GM18505 (cell line): ENCODE measurements around the gene HOXB7.

Experiments used
- ATAC-seq: cut with Tn5 transposase; IDR thresholded peaks from one replicate; pipeline ENCODE4 v1.9.1; 2021; ENCODE audit not compliant: unreplicated experiment
- POLR2A ChIP-seq: IDR thresholded peaks from 4 replicates; pipeline ENCODE4 v1.6.1; 2011; ENCODE audit warnings: borderline replicate concordance; ENCODE audit not compliant: insufficient read depth, insufficient read length; ENCODE audit errors: extremely low read depth

The HOXB7 gene

GRCh38 chr17:48575673-48576478 is 34.9 kb downstream of the HOXB7 start:
- no peak for TF ChIP-seq POLR2A
- ATAC-seq = no peak

DNA sequence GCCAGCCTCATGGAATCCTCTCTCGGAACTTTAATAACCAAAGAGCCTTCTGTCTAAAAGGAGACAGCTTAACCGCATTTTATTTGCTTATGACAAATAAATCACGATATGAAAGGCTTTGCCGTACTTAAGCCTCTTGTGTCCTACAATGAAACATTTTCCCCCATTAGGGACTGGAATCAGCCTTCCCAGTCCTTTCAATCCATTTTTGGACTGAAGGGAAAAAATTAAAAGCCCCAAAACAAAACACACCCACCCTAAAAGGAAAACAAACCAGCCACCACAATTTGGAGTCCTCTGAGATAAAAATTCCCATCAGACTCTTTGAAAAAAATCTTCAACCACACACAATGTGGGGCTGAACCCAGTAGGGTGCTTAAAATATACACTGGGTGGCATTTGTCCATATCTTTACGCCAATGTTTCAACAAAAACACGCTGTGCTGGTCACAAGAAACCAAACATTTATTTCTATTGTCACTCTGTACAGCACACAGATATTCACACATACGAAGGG is 35.7 kb downstream of the HOXB7 start:
- no peak for TF ChIP-seq POLR2A
- no peak for ATAC-seq

DNA sequence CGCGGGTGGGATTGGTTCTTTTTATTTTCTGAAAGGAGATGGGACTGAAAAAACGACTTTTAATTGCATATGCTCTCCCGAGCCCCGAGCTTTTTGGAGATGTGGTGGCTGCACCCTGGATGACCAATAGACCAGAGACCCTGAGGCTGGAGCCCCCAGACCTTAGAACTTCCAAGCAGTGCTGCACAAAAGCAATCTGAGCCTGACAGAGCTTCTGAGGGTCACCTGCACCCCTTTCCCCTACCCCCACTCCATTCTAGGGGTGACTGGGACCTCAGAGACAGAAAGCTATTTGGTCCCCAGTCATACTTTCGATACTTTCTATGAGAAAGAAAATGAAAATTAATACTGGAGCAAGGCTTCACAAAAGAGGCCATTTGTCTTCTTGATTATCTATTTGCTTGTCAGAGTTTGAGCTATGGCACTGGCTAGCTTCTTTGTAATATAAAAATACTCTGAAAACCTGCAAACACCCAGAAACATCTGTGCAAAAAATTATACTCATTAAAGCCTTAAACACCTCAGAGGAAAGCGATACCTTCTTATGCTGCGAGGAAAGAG is 36.2 kb downstream of the HOXB7 start:
- no peak for ATAC-seq
- no peak for TF ChIP-seq POLR2A

GRCh38 chr17:48571826-48572417 is 38.9 kb downstream of the HOXB7 start:
- ATAC-seq = no peak
- TF ChIP-seq POLR2A = no peak

- ATAC-seq = no peak
- no peak for TF ChIP-seq POLR2A
Measured at GRCh38 chr17:48571024-48571818, 39.6 kb downstream of the HOXB7 start.

DNA sequence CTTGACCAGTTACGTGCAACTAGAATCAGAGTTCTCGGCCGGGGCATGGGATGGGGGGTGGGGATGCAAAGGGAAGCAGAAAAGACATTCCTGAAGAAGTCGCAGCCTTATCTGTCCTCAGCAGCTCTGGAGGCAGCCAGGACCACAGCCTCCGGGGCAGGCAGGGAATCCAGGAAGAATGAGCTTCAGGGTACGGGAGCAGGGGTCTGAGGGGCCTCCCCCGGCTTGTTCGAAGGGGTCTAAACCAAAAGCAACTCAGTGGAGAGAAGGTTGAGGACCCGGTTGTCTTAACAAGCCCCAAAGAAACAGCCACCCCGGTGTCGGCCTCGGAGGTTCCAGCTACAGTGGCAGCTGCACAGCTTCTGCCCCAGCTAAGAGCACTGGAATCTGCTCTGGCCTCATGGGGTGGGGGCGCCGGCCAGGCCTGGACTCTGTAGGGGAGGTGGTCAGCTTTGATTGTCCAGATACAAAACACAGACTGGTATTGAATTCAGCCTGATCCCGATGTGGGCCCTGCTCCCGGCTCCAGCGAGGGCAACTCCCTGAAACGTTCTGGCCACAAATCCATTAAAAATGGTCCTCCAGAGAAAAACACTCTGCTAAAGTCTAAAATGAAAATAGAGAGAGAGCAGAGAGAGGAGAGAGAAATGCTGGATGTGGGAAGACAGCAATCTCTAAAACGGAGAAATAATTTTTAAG is 40.3 kb downstream of the HOXB7 start:
- TF ChIP-seq POLR2A = no peak
- ATAC-seq = no peak

DNA sequence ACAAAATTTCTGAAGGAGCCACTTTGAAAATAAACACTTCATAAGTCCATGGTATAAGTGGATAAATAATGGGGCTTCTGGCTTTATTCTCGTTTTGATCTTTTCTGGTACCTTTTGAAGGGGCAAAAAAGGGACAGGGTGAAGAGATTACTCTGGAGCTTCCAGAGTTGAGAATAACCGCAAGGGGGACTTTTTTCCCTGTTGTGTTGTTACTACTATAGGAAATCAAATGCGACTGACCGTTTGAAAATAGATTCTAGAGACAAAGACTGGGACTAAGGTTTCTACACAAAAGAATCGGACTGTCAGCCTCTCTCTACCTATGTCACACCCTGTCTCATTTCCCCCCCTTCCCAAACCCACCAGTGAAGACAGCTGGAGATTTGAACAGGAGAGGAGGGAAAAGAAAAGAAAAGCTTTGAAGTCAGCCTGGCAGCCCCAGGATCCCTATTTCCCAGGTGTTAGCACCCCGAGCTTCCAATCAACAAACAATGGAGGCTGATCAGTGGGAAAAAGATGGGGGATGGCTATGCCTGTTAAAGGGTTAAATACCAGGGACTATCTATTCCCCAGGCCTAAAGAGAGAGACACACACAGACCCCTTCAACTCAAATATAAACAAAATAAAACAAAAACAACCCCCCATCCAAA is 41.0 kb downstream of the HOXB7 start:
- TF ChIP-seq POLR2A = no peak
- no peak for ATAC-seq

GRCh38 chr17:48569240-48569582 is 41.6 kb downstream of the HOXB7 start:
- ATAC-seq = no peak
- TF ChIP-seq POLR2A = no peak

DNA sequence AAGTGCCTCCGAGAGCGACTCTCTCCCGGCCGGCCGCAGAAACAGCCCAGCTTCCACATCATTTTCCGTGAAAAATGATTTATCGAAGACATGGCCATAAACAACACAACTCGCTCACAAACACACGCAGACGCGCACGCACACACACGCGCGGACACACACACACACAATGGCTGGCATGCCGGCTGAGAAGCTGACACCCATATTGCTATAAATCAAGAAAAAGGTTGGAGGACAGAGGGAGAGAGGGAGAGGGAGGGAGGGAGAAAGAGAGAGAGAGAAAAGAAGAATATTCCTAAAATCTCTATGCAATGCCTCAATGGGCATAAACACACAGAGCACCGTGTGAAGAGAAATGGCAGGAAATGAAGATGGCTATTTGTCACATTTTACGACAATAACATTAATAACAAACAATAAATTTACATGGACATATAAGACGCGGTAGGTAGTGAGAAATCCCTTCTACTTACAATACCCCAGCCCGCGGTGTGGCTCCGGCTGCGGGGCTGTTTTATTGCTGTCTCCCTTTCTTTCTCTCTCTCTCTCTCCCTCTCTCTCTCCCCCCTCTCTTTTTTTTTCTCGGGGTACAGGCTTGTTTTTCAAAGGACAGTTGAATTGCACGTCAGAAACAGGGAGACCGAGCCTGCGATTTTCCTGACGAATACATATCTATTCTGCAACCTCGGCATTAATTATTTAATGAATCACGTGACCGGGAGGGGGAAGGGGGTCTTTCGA is 42.1 kb downstream of the HOXB7 start:
- ATAC-seq = no peak
- TF ChIP-seq POLR2A = no peak

DNA sequence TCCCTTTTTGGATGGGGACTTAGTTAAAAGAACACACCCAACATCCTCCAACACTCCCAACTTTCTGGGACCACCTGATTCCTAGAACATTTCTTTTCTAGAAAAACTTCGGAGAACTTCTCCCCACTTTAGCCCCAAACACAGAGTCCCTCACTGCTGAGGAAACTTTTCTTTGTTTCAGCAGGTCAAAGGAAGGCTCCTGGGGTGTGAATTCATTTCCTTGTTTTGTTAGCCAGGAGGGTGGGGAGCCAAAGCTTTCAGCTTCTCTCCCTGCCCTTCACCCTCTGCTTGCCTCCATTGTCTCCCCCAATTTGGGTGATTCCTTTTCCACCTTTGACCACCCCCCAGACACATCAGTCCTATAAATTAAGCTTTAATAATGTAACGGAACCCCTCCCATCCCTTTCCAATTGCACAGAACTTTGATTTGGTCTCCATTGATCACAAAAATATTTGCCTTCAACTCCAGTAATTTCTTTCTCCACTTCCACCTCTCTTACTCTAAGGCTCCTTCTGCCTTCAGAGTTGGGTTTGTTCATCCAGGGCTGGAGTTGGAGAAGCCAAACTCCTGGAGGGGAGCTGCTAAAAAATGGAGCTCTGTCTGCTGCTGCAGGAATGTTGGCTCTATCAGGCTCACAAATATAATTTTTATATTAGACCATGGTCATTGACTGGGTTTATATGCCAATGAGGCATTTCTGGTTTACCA is 43.0 kb downstream of the HOXB7 start:
- ATAC-seq = no peak
- no peak for TF ChIP-seq POLR2A

- TF ChIP-seq POLR2A = no peak
- ATAC-seq = no peak
Measured at GRCh38 chr17:48567209-48567608, 43.6 kb downstream of the HOXB7 start.
